ENCODE measurements around the gene DAP.

The DAP gene

DNA sequence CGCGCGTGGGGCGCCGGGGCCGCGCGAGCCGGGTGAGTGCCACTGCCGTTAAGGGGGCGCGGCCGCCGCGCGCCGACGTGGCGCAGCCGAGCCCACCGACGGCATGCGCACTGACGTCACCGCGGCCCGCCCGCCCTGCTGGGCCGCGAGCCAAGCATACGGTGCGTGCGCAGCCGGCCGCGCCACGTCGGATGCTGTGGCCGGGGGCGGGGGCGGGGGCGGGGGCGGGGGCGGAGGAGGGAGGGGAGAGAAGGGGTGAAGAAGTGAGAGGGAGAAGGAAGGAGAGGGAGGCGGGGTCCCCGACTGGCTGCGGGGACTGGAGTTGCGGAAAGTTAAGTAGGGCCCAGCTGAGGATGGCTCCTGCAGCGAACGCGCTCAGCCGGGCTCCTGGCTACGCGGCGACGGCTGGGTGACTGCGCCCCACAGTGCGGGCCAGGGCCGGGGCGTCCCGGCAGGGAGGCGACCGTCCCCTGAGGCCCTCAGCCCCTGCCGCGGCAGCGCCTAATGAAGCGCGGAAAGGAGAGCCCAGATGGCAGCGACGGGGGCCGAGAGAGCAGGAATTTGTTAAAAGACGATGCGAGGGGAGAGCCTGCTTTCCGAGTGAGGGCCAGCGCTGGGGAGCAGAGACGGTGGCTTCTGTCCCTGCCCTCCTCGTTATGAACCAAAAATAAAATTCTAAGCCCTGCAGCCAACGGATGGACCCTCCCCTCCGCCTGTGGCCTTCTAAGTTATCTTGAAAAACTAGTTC is at the start of gene DAP:
Gene DAP (minus strand): TSS at position 50 of the 748 bp plus-strand sequence. CDS start 166 bp downstream, outside the sequence.
- H3K36me3 ChIP-seq (ENCODE audit: control insufficient read depth, insufficient read depth, low read length) = no peaks in the 10 kb centered on the region
- H3K4me2 ChIP-seq (ENCODE audit: low read length) = peak within 1 kb of the TSS; percentile 81
- peaks cover 22% of the 10 kb centered on the region for H3K79me2 ChIP-seq
- peak within 1 kb of the TSS; percentile 85 for H3K27ac ChIP-seq
- H3K9ac ChIP-seq = peak within 1 kb of the TSS; percentile 61
- H3K4me1 ChIP-seq = peaks cover 6% of the 10 kb centered on the region
- TF ChIP-seq CTCF (IDR thresholded peaks at IDR 0.05) = no peak
- peak within 1 kb of the TSS; percentile 84 for H3K4me3 ChIP-seq (ENCODE audit: low read depth, low read length)
- peak within 1 kb of the TSS; percentile 100 for H2AFZ ChIP-seq
- H3K27me3 ChIP-seq (ENCODE audit: control insufficient read depth, insufficient read depth, low read length) = no peaks in the 10 kb centered on the region
- H3K9me3 ChIP-seq (ENCODE audit: control insufficient read depth, low read length) = peaks cover 3% of the 10 kb centered on the region

- no peak overlapping the region for H3K4me3 ChIP-seq (ENCODE audit: low read depth, low read length)
- H3K27me3 ChIP-seq (ENCODE audit: control insufficient read depth, insufficient read depth, low read length) = no peaks in the 10 kb centered on the region
- H3K9me3 ChIP-seq (ENCODE audit: control insufficient read depth, low read length) = no peaks in the 10 kb centered on the region
- peak overlapping the region; percentile 2 for H2AFZ ChIP-seq
- H3K36me3 ChIP-seq (ENCODE audit: control insufficient read depth, insufficient read depth, low read length) = no peaks in the 10 kb centered on the region
- TF ChIP-seq CTCF (IDR thresholded peaks at IDR 0.05) = no peak
- H3K9ac ChIP-seq = no peak overlapping the region
- no peak overlapping the region for H3K4me2 ChIP-seq (ENCODE audit: low read length)
- H3K4me1 ChIP-seq = peaks cover 4% of the 10 kb centered on the region
- H3K79me2 ChIP-seq = no peaks in the 10 kb centered on the region
- H3K27ac ChIP-seq = no peak overlapping the region
Observed at GRCh38 chr5:10808347-10809226, 47.6 kb upstream of the DAP start.

- no peaks in the 10 kb centered on the region for H3K4me1 ChIP-seq
- no peak overlapping the region for H3K27ac ChIP-seq
- H3K36me3 ChIP-seq (ENCODE audit: control insufficient read depth, insufficient read depth, low read length) = no peaks in the 10 kb centered on the region
- no peak overlapping the region for H2AFZ ChIP-seq
- TF ChIP-seq CTCF (IDR thresholded peaks at IDR 0.05) = no peak
- peak overlapping the region; percentile 2 for H3K4me3 ChIP-seq (ENCODE audit: low read depth, low read length)
- no peak overlapping the region for H3K9ac ChIP-seq
- no peaks in the 10 kb centered on the region for H3K79me2 ChIP-seq
- H3K9me3 ChIP-seq (ENCODE audit: control insufficient read depth, low read length) = no peaks in the 10 kb centered on the region
- H3K27me3 ChIP-seq (ENCODE audit: control insufficient read depth, insufficient read depth, low read length) = no peaks in the 10 kb centered on the region
- H3K4me2 ChIP-seq (ENCODE audit: low read length) = no peak overlapping the region
Observed at GRCh38 chr5:10801931-10802666, 41.1 kb upstream of the DAP start.

- Histone ChIP-seq H3K4me1 (no peaks in the 10 kb centered on the region), H2AFZ (no peak overlapping the region), H3K4me2 (ENCODE audit: low read length) (no peak overlapping the region), H3K27ac (no peak overlapping the region), H3K36me3 (ENCODE audit: control insufficient read depth, insufficient read depth, low read length) (no peaks in the 10 kb centered on the region), H3K27me3 (ENCODE audit: control insufficient read depth, insufficient read depth, low read length) (no peaks in the 10 kb centered on the region), H3K9me3 (ENCODE audit: control insufficient read depth, low read length) (no peaks in the 10 kb centered on the region), H3K4me3 (ENCODE audit: low read depth, low read length) (no peak overlapping the region), H3K9ac (no peak overlapping the region), H3K79me2 (no peaks in the 10 kb centered on the region)
- TF ChIP-seq CTCF (IDR thresholded peaks at IDR 0.05) = no peak
Observed at GRCh38 chr5:10800852-10801251, 39.8 kb upstream of the DAP start.

Measured in parathyroid adenoma (tissue), 2 donors.